Gastrocnemius medialis (tissue), 4 donors: Measurements from ENCODE around the gene SMC1B. TPM values are rescaled to one million over a fixed set of nuclear protein-coding genes. Genes with fewer than 3 reads are reported as not detected.

Experiments
- ATAC-seq, 2 donors: fragments of 150-250 bp; one replicate each; pipeline ENCODE4 v1.9.1; 2016
- DNase-seq, 2 donors: peaks; one replicate each; pipeline ENCODE4 v3.0.0-alpha.2; 2019
- H3K27ac ChIP-seq, 4 donors: fragments of 200-600 bp; sonication (generic); 1 replicate in 1 of 4; 2 replicates in 3 of 4; pipeline ENCODE4 v1.5.1; 2016 to 2018; ENCODE audit warnings: mild to moderate bottlenecking in 2 of 4, moderate library complexity in 1 of 4
- H3K27me3 ChIP-seq, 3 donors: fragments of 200-600 bp; sonication (generic) in 2 of 3; 1 replicate in 1 of 3; 2 replicates in 2 of 3; pipeline versions ENCODE4 v1.5.1 to v1.6.0; 2016 to 2019; ENCODE audit warnings: mild to moderate bottlenecking in 1 of 3, moderate library complexity in 1 of 3
- H3K36me3 ChIP-seq, 2 donors: fragments of 200-600 bp; sonication (generic) in 1 of 2; one replicate each; pipeline ENCODE4 v1.5.1; 2017 to 2018
- H3K4me1 ChIP-seq, 2 donors: fragments of 200-600 bp; sonication (generic) in 1 of 2; one replicate each; pipeline ENCODE4 v1.5.1; 2016 to 2017; ENCODE audit warnings: mild to moderate bottlenecking in 2 of 2
- H3K4me3 ChIP-seq, 4 donors: fragments of 200-600 bp; sonication (generic) in 3 of 4; 1 replicate in 1 of 4; 2 replicates in 3 of 4; pipeline ENCODE4 v1.5.1; 2016 to 2019; ENCODE audit warnings: mild to moderate bottlenecking in 2 of 4
- H3K9me3 ChIP-seq, 3 donors: fragments of 200-600 bp; sonication (generic) in 2 of 3; 1 replicate in 1 of 3; 2 replicates in 2 of 3; pipeline ENCODE4 v1.5.1; 2016 to 2019
- POLR2A ChIP-seq, 2 donors: fragments of 450-650 bp; IDR thresholded peaks; one replicate each; pipeline ENCODE4 v1.6.1; 2017; ENCODE audit warnings: antibody characterized with exemption in 2 of 2, mild to moderate bottlenecking in 2 of 2, moderate library complexity in 2 of 2
- in situ Hi-C, 4 donors: fragments of 200-750 bp; cut with MboI; loops; one replicate each; pipeline versions ENCODE4 v1.15.0 to v1.8.0; 2017; ENCODE audit warnings: low sequenced_read_pairs in 4 of 4
- intact Hi-C: fragments of 100-400 bp; cut with DNase I; formaldehyde crosslinking; loops from one replicate; pipeline ENCODE4 v1.15.1; 2023; ENCODE audit warnings: low total_unique reads
- total RNA-seq, 4 donors: library from RNA; depleted of rRNA; stranded (reverse); fragments of >200 nt; gene quantifications; one replicate each; pipeline versions ENCODE4 v1.1.0 to v1.2.3, GENCODE V29; 2016
- TF ChIP-seq, protein P1 (sequence below), 5 experiments: fragments of 450-650 bp in 3 of 5; fragments of 200-600 bp in 2 of 5; sonication (generic) in 2 of 5; IDR thresholded peaks in 4 of 5; conservative IDR thresholded peaks in 1 of 5; 1 replicate in 4 of 5; 2 replicates in 1 of 5; pipeline ENCODE4 v1.5.1; 2016 to 2019; ENCODE audit warnings: antibody characterized with exemption in 5 of 5, mild to moderate bottlenecking in 3 of 5, moderate library complexity in 3 of 5

The SMC1B gene
- total RNA-seq, 4 donors from 2014 or later, result not detected

DNA sequence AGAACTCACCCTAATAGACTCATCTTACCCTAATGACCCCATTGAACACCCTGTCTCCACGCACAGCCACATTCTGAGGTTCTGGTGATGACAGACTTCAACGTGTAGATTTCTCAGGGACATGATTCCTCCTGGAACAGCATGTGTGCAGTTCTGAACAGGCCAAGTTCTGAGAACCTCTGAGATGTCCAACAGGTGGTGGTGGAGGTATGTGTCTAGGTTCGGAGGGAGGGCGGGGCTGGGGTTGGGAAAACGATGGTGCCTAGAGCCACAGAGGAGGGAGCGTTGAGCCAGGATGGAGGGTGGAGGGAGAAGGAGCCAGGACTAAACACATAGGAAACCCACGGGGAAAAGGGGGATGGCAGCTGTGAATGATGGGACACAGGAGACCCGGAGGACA lies 45.8 kb upstream of the SMC1B start:
- ATAC-seq (no peak), DNase-seq (no peak)
- H3K4me3 ChIP-seq, result no peak overlapping the region
- H3K27ac ChIP-seq, result peak overlapping the region in 3 of 4 donors; percentile 39 to 57 (median 41)
- in situ Hi-C loops (no loop called here), intact Hi-C loops (no loop called here)
- peaks cover 0 to 3% of the 10 kb centered on the region in 2 donors for H3K4me1 ChIP-seq
- TF ChIP-seq POLR2A (IDR thresholded peaks at IDR 0.05), result no peak
- TF ChIP-seq, protein P1, sequence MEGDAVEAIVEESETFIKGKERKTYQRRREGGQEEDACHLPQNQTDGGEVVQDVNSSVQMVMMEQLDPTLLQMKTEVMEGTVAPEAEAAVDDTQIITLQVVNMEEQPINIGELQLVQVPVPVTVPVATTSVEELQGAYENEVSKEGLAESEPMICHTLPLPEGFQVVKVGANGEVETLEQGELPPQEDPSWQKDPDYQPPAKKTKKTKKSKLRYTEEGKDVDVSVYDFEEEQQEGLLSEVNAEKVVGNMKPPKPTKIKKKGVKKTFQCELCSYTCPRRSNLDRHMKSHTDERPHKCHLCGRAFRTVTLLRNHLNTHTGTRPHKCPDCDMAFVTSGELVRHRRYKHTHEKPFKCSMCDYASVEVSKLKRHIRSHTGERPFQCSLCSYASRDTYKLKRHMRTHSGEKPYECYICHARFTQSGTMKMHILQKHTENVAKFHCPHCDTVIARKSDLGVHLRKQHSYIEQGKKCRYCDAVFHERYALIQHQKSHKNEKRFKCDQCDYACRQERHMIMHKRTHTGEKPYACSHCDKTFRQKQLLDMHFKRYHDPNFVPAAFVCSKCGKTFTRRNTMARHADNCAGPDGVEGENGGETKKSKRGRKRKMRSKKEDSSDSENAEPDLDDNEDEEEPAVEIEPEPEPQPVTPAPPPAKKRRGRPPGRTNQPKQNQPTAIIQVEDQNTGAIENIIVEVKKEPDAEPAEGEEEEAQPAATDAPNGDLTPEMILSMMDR (IDR thresholded peaks at IDR 0.05 in 4 of 5, conservative IDR thresholded peaks at IDR 0.05 in 1 of 5), result no peak
- no peaks in the 10 kb centered on the region for H3K36me3 ChIP-seq
- no peaks in the 10 kb centered on the region for H3K27me3 ChIP-seq
- no peaks in the 10 kb centered on the region for H3K9me3 ChIP-seq

DNA sequence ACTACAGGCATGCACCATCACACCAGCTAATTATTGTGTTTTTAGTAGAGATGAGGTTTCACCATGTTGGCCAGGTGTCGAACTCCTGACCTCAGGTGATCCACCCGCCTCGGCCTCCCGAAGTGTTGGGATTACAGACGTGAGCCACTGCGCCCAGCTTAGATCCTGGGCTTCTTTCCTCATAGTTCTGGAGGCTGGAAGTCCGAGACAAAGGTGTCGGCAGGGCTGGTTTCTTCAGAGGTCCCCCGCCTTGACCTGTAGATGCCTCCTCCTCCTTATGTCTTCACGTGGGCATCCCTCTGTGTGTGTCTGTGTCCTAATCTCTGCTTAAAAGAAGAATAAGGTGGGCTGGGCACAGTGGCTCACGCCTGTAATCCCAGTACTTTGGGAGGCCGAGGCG lies 45.1 kb upstream of the SMC1B start:
- Histone ChIP-seq H3K36me3 (no peaks in the 10 kb centered on the region), H3K27ac (no peak overlapping the region), H3K4me3 (no peak overlapping the region), H3K4me1 (peaks cover 0 to 3% of the 10 kb centered on the region in 2 donors), H3K9me3 (no peaks in the 10 kb centered on the region), H3K27me3 (no peaks in the 10 kb centered on the region)
- TF ChIP-seq POLR2A (IDR thresholded peaks at IDR 0.05), result no peak
- TF ChIP-seq, protein P1 (IDR thresholded peaks at IDR 0.05 in 4 of 5, conservative IDR thresholded peaks at IDR 0.05 in 1 of 5), result no peak
- ATAC-seq, result no peak
- intact Hi-C loops, result no loop called here
- in situ Hi-C loops, result no loop called here
- no peak for DNase-seq

DNA sequence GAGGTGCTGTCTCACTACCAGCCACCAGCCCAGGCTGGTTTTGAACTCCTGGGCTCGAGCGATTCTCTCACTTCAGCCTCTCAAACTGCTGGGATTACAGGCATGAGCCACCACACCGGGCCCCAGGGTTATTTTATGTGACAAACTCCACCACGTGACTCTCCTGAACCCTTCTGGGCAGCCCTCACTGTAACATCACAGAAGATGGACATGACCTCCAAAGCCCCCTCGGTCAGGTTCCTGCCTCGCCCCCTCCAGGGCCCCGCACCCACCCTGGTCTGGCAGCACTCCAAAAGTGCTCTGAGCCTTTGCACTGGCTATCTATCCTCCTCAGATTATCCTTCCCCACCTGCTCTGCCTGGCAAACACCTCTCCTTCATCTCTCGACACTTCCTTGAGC lies 43.4 kb upstream of the SMC1B start:
- no peak for DNase-seq
- in situ Hi-C loops, result no loop called here
- no peak for TF ChIP-seq POLR2A (IDR thresholded peaks at IDR 0.05)
- TF ChIP-seq, protein P1 (IDR thresholded peaks at IDR 0.05 in 4 of 5, conservative IDR thresholded peaks at IDR 0.05 in 1 of 5), result no peak
- Histone ChIP-seq H3K36me3 (no peaks in the 10 kb centered on the region), H3K27ac (no peak overlapping the region), H3K4me1 (peaks cover 0 to 3% of the 10 kb centered on the region in 2 donors), H3K27me3 (no peaks in the 10 kb centered on the region), H3K4me3 (no peak overlapping the region), H3K9me3 (no peaks in the 10 kb centered on the region)
- intact Hi-C loops, result no loop called here
- ATAC-seq, result no peak

DNA sequence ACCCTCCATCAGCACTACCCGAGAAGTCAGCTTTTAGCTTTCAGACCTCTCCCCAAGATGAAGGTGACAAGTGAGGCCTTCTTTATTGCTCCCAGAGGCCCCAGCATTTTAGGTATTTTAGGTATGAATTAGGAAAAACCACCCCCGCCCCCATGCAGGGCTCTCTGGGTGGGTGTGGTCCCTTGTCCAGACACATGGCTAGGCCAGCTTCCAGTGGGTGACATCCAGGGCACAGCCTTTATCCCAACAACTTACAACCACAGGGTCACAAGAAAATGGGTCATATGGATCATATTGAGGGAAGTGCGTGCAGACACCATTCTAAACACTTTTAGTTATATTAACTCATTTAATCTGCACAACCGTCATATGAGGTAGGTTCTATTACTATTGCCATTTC lies 42.2 kb upstream of the SMC1B start:
- ATAC-seq, result no peak
- Histone ChIP-seq H3K36me3 (no peaks in the 10 kb centered on the region), H3K9me3 (no peaks in the 10 kb centered on the region), H3K4me3 (no peak overlapping the region), H3K27ac (no peak overlapping the region), H3K4me1 (no peaks in the 10 kb centered on the region), H3K27me3 (no peaks in the 10 kb centered on the region)
- intact Hi-C loops (no loop called here), in situ Hi-C loops (no loop called here)
- TF ChIP-seq, protein P1 (IDR thresholded peaks at IDR 0.05 in 4 of 5, conservative IDR thresholded peaks at IDR 0.05 in 1 of 5), result no peak
- no peak for DNase-seq

DNA sequence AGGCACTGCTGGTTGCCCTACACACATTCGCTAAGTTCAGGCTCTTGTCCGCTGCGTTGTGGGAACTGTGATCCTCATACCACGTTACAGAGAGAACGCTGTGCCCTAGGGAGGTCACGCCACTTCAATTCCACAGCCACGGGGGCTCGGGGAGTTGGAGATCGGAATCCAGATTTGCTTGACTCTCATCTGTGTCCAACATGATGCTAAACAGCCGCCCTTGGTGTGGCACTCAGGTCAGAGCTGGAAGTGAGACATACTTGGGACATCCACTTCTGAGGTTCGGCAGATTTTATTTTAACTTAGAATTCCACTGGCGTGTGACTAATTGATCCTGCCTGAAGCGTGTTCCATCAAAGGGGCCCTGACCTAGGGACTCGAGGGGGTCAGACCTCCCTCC lies 41.8 kb upstream of the SMC1B start:
- H3K27ac ChIP-seq, result no peak overlapping the region
- no peaks in the 10 kb centered on the region for H3K27me3 ChIP-seq
- H3K36me3 ChIP-seq, result no peaks in the 10 kb centered on the region
- no peak overlapping the region for H3K4me3 ChIP-seq
- H3K9me3 ChIP-seq, result no peaks in the 10 kb centered on the region
- TF ChIP-seq POLR2A (IDR thresholded peaks at IDR 0.05), result no peak
- TF ChIP-seq, protein P1 (IDR thresholded peaks at IDR 0.05 in 4 of 5, conservative IDR thresholded peaks at IDR 0.05 in 1 of 5), result no peak
- intact Hi-C loops, result no loop called here
- H3K4me1 ChIP-seq, result no peaks in the 10 kb centered on the region
- in situ Hi-C loops, result no loop called here
- ATAC-seq (no peak), DNase-seq (no peak)
